NCI-H510A (cell line): ENCODE data around the gene TMOD3.

Source experiments
- DNase-seq: peaks from one replicate; lab custom pipeline; 2025; lab: John Stamatoyannopoulos, UW

Gene TMOD3

GRCh38 chr15:51828621-51829375 is 655 bp upstream of the TMOD3 start:
- DNase-seq, result no peak

- DNase-seq, result no peak
These were observed 888 bp downstream of the TMOD3 start for GRCh38 chr15:51830276-51830806.

GRCh38 chr15:51833772-51834171 is 4.3 kb downstream of the TMOD3 start:
- no peak for DNase-seq

- DNase-seq, result no peak
These were observed 8.4 kb downstream of the TMOD3 start for GRCh38 chr15:51837792-51838251.

- DNase-seq, result no peak
These were observed 8.8 kb downstream of the TMOD3 start for GRCh38 chr15:51838270-51838669.

GRCh38 chr15:51840692-51841091 is 11.2 kb downstream of the TMOD3 start:
- no peak for DNase-seq

- no peak for DNase-seq
These were observed 12.1 kb downstream of the TMOD3 start for GRCh38 chr15:51841406-51842040.

- no peak for DNase-seq
These were observed 12.8 kb downstream of the TMOD3 start for GRCh38 chr15:51842265-51842664.

GRCh38 chr15:51842852-51843737 is 13.6 kb downstream of the TMOD3 start:
- no peak for DNase-seq

- DNase-seq, result no peak
These were observed 15.4 kb downstream of the TMOD3 start for GRCh38 chr15:51844747-51845426.

- no peak for DNase-seq
These were observed 16.6 kb downstream of the TMOD3 start for GRCh38 chr15:51846066-51846462.

- no peak for DNase-seq
These were observed 17.2 kb downstream of the TMOD3 start for GRCh38 chr15:51846463-51847230.

GRCh38 chr15:51848811-51849210 is 19.4 kb downstream of the TMOD3 start:
- DNase-seq, result no peak

GRCh38 chr15:51849860-51850259 is 20.4 kb downstream of the TMOD3 start:
- DNase-seq, result no peak

- no peak for DNase-seq
These were observed 24.5 kb downstream of the TMOD3 start for GRCh38 chr15:51853998-51854397.

GRCh38 chr15:51855612-51856011 is 26.2 kb downstream of the TMOD3 start:
- DNase-seq, result no peak

GRCh38 chr15:51856714-51857380 is 27.4 kb downstream of the TMOD3 start:
- no peak for DNase-seq

- DNase-seq, result no peak
These were observed 32.3 kb downstream of the TMOD3 start for GRCh38 chr15:51861557-51862359.

- no peak for DNase-seq
These were observed 33.7 kb downstream of the TMOD3 start for GRCh38 chr15:51863131-51863530.
